Dermis blood vessel endothelial cell (primary cell): ENCODE data around the gene PLCG2. TPM values are rescaled to one million over a fixed set of nuclear protein-coding genes. Genes with fewer than 3 reads are reported as not detected.
"Not testable (repeated sequence)": the region's sequence is repeated elsewhere in the genome, so short reads cannot be mapped to it uniquely, and the experiment has no call there.

Source experiments
- DNase-seq: peaks from one replicate; pipeline ENCODE4 v3.0.0; 2010
- total RNA-seq: library from RNA; depleted of rRNA; stranded (reverse); fragments of >200 nt; gene quantifications from 2 replicates; pipeline ENCODE4 v1.2.3, GENCODE V29; 2014

PLCG2 gene
- 23.2 and 23.5 TPM in 2 replicates for total RNA-seq

GRCh38 chr16:81778861-81779535 is at the start of gene PLCG2:
PLCG2 (plus strand) TSS chr16:81779291; CDS start chr16:81785990, 6,699 bp downstream.
- DNase-seq, result peak; percentile 70

GRCh38 chr16:81729451-81729850 is 49.6 kb upstream of the PLCG2 start:
- DNase-seq, result no peak

GRCh38 chr16:81730090-81731051 is 48.7 kb upstream of the PLCG2 start:
- DNase-seq, result peak; percentile 93

- DNase-seq, result no peak
Measured at GRCh38 chr16:81731649-81732048, 47.4 kb upstream of the PLCG2 start.

- DNase-seq, result no peak
Measured at GRCh38 chr16:81732699-81733098, 46.4 kb upstream of the PLCG2 start.

GRCh38 chr16:81733295-81733694 is 45.8 kb upstream of the PLCG2 start:
- no peak for DNase-seq

- DNase-seq, result no peak
Measured at GRCh38 chr16:81734632-81735434, 44.3 kb upstream of the PLCG2 start.

GRCh38 chr16:81737885-81738536 is 41.1 kb upstream of the PLCG2 start:
- DNase-seq, result peak; percentile 93

- DNase-seq, result no peak
Measured at GRCh38 chr16:81738783-81739496, 40.2 kb upstream of the PLCG2 start.

- no peak for DNase-seq
Measured at GRCh38 chr16:81739503-81739902, 39.6 kb upstream of the PLCG2 start.

GRCh38 chr16:81740169-81740568 is 38.9 kb upstream of the PLCG2 start:
- DNase-seq, result no peak

- not testable (repeated sequence) for DNase-seq
Measured at GRCh38 chr16:81741430-81741770, 37.7 kb upstream of the PLCG2 start.

GRCh38 chr16:81744385-81744784 is 34.7 kb upstream of the PLCG2 start:
- DNase-seq, result no peak

GRCh38 chr16:81744911-81745310 is 34.2 kb upstream of the PLCG2 start:
- DNase-seq, result no peak

- peak; percentile 70 for DNase-seq
Measured at GRCh38 chr16:81745704-81746558, 33.2 kb upstream of the PLCG2 start.

GRCh38 chr16:81746566-81746965 is 32.5 kb upstream of the PLCG2 start:
- DNase-seq, result no peak

GRCh38 chr16:81748476-81749198 is 30.5 kb upstream of the PLCG2 start:
- DNase-seq, result no peak

- peak; percentile 13 for DNase-seq
Measured at GRCh38 chr16:81752225-81752875, 26.7 kb upstream of the PLCG2 start.

- DNase-seq, result no peak
Measured at GRCh38 chr16:81752876-81753227, 26.2 kb upstream of the PLCG2 start.

- DNase-seq, result no peak
Measured at GRCh38 chr16:81754858-81755257, 24.2 kb upstream of the PLCG2 start.
